GM12874 (cell line): ENCODE measurements around the gene LRRC55.

Experiments used
- TF ChIP-seq, protein P1 (sequence below): IDR thresholded peaks from 2 replicates; pipeline ENCODE4 v1.5.1; 2011; ENCODE audit warnings: low read depth, mild to moderate bottlenecking, control low read depth, low read length, moderate library complexity; ENCODE audit not compliant: insufficient read depth

LRRC55 gene

DNA sequence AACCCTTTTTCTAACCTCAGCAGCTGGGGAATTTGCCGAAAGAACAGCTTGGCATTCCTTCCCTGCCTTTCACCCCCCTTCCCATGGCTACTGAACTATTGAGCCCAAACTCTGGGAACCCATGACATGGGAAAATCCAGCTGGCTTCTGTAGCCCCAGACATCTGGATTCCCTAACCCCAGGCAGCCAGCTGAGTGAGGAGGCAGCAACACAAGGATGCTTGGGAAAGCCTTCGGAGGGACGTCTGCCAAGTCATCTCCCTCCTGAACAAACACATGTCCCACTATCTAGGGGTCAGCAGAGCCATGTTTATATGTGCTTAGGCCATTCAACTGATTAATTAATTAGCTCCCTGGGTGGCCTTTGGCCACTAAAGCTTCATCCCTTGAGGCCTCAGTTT, 21.6 kb downstream of the LRRC55 start:
- TF ChIP-seq, protein P1, sequence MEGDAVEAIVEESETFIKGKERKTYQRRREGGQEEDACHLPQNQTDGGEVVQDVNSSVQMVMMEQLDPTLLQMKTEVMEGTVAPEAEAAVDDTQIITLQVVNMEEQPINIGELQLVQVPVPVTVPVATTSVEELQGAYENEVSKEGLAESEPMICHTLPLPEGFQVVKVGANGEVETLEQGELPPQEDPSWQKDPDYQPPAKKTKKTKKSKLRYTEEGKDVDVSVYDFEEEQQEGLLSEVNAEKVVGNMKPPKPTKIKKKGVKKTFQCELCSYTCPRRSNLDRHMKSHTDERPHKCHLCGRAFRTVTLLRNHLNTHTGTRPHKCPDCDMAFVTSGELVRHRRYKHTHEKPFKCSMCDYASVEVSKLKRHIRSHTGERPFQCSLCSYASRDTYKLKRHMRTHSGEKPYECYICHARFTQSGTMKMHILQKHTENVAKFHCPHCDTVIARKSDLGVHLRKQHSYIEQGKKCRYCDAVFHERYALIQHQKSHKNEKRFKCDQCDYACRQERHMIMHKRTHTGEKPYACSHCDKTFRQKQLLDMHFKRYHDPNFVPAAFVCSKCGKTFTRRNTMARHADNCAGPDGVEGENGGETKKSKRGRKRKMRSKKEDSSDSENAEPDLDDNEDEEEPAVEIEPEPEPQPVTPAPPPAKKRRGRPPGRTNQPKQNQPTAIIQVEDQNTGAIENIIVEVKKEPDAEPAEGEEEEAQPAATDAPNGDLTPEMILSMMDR = no peak

GRCh38 chr11:57203882-57204480, 22.2 kb downstream of the LRRC55 start:
- TF ChIP-seq, protein P1 = no peak

DNA sequence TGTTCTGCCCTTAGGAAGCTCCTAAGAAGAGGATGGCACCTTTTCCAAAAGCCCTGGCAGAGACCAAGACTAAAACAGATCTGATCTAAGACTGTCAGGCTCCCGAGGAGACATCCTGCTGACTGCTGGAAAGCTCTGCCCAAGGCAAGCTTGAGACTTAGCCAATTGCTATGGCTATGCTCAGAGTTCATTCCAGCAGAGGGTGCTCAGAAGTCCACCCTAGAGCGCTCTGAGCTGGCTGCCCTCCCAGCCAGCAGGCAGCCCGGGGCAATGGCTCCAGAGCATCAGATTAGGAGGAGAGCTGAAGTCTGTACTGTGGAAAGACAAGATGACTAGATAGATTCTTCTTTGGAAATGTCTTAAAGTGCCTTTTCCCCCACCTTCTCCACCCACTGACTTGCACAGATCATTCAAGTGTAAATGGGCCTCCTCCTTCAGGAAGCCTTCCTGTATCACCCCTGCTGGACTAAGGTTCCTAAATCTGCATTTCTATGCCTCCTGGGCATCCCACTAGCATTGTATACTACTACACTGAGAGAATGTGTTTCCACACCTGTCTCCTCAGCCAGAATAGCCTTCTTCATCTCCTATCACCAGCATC, 23.4 kb downstream of the LRRC55 start:
- TF ChIP-seq, protein P1 = no peak

- TF ChIP-seq, protein P1 = no peak
These were observed 25.4 kb downstream of the LRRC55 start for GRCh38 chr11:57207168-57207567.

DNA sequence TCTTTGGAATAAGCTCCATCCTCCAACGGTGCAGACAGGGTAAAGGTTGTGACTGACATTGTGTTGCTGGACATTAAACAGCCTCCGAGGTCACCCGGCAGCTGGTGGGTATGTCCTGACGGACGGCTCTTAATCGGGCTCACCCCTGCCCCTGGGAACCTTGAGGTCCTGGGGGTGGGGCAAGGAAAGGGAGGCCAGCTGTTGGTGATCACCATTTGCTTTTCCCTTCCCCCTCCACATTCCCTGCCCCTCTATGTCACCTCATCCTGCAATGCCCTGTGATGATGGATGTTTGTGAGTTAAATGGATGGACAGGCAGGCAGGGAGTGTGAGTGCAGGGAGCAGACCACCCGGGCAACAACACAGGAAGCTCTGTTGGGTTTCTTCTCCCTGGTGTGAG, 29.0 kb downstream of the LRRC55 start:
- TF ChIP-seq, protein P1 = no peak

DNA sequence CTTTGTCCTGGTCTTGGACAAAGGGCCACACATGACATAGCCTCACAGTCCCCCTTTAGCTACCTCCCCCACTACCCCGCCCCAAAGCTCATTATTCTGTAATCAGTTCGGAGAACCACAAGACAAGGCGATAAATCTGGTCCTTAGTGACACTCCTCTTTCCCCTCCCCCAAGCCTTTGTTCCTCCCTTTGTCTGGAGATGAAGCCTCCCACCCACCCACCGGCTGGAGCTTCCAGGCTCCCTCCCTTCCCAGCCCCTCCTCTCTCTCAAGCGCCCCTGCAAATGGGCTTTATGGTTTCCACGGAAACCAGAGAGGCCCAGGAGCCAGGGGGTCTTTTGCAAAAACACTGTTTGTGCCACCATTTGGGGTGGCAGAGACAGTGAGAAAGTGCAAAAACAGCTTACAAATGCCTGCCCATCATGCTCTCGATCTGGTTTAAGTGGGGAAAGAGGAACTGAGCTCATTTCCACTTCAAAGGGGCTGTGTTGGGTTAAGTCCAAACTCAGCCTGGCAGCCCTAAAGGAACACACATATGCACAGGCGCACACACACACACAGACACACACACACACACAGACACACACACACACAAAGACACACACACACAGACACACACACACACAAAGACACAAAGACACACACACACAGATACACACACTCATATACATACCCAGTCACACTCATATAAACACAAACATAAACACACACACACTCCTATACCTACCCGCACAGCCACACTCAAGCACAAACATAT, 31.8 kb downstream of the LRRC55 start:
- TF ChIP-seq, protein P1 = no peak

DNA sequence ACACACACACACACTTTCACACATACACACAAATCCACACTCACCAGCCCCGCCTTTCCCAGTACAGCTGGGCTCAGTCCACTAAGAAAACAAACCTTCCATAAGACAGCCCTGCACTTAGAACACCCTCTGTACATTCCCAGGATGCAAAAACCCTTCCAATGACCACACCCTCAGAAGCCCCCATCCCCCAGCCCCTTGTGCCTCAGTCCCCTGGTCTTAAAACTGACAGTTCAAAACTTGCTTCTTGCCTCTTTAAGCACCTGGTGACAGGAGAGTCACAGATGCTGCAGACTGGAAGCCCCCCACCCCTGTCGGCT, 32.3 kb downstream of the LRRC55 start:
- TF ChIP-seq, protein P1 = no peak
